Suppressor macrophage treated with lipopolysaccharide for 4 hours (primary cell): Measurements from ENCODE around the gene ADAMTS7.
A peak's percentile ranks its signal among the peaks of the same experiment; 100 is the strongest.
"Not testable (repeated sequence)": the region's sequence is repeated elsewhere in the genome, so short reads cannot be mapped to it uniquely, and the experiment has no call there.

Experiments
- DNase-seq: peaks from one replicate; pipeline ENCODE4 v3.0.0-alpha.2; 2020

ADAMTS7 gene

GRCh38 chr15:78750566-78750965 lies 60.7 kb downstream of the ADAMTS7 start:
- DNase-seq, result no peak

GRCh38 chr15:78749831-78750230 lies 61.4 kb downstream of the ADAMTS7 start:
- no peak for DNase-seq

GRCh38 chr15:78747877-78748276 lies 63.4 kb downstream of the ADAMTS7 start:
- not testable (repeated sequence) for DNase-seq

- DNase-seq, result not testable (repeated sequence)
These were observed 69.6 kb downstream of the ADAMTS7 start for GRCh38 chr15:78741674-78742073.

- no peak for DNase-seq
These were observed 70.4 kb downstream of the ADAMTS7 start for GRCh38 chr15:78740904-78741274.

- DNase-seq, result peak; percentile 66
These were observed 71.0 kb downstream of the ADAMTS7 start for GRCh38 chr15:78739996-78740903.

- DNase-seq, result no peak
These were observed 72.1 kb downstream of the ADAMTS7 start for GRCh38 chr15:78739206-78739605.

GRCh38 chr15:78737931-78738558 lies 73.2 kb downstream of the ADAMTS7 start:
- DNase-seq, result peak; percentile 78

GRCh38 chr15:78737187-78737820 lies 74.0 kb downstream of the ADAMTS7 start:
- DNase-seq, result no peak

- not testable (repeated sequence) for DNase-seq
These were observed 75.0 kb downstream of the ADAMTS7 start for GRCh38 chr15:78736286-78736685.

GRCh38 chr15:78734451-78735064 lies 76.7 kb downstream of the ADAMTS7 start:
- no peak for DNase-seq

GRCh38 chr15:78732634-78733033 lies 78.6 kb downstream of the ADAMTS7 start:
- no peak for DNase-seq

- DNase-seq, result no peak
These were observed 80.3 kb downstream of the ADAMTS7 start for GRCh38 chr15:78730955-78731354.

GRCh38 chr15:78728427-78728826 lies 82.8 kb downstream of the ADAMTS7 start:
- DNase-seq, result not testable (repeated sequence)

- DNase-seq, result no peak
These were observed 83.7 kb downstream of the ADAMTS7 start for GRCh38 chr15:78727561-78727960.

GRCh38 chr15:78726870-78727551 lies 84.3 kb downstream of the ADAMTS7 start:
- DNase-seq, result peak; percentile 15

GRCh38 chr15:78719819-78720450 lies 91.3 kb downstream of the ADAMTS7 start:
- not testable (repeated sequence) for DNase-seq

GRCh38 chr15:78718837-78719236 lies 92.4 kb downstream of the ADAMTS7 start:
- no peak for DNase-seq

- DNase-seq, result no peak
These were observed 93.2 kb downstream of the ADAMTS7 start for GRCh38 chr15:78717956-78718656.

- peak; percentile 47 for DNase-seq
These were observed 94.6 kb downstream of the ADAMTS7 start for GRCh38 chr15:78716651-78717050.

GRCh38 chr15:78715930-78716329 lies 95.3 kb downstream of the ADAMTS7 start:
- DNase-seq, result peak; percentile 76
